CD8-positive, alpha-beta memory T cell (primary cell): ENCODE measurements around the gene ZCCHC17. TPM values are rescaled to one million over a fixed set of nuclear protein-coding genes. Genes with fewer than 3 reads are reported as not detected.

Source experiments
- CTCF ChIA-PET: fragments of 350-600 bp; sonication (Branson Sonifier 250); formaldehyde crosslinking; loops from one replicate; lab custom pipeline; 2021; ENCODE audit warnings: antibody characterized with exemption; lab: Charles Lee
- POLR2A ChIA-PET: fragments of 350-600 bp; sonication (Branson Sonifier 250); formaldehyde crosslinking; loops from one replicate; lab custom pipeline; 2021; ENCODE audit warnings: antibody characterized with exemption; lab: Charles Lee
- DNase-seq, 5 donors: peaks; one replicate each; pipeline versions ENCODE4 v3.0.0 to v3.0.0-alpha.2; 2020 to 2022; ENCODE audit warnings: mixed read lengths in 1 of 5
- H3K27ac ChIP-seq: one replicate; pipeline ENCODE4 v1.7.0; 2013; ENCODE audit warnings: low read depth, mild to moderate bottlenecking, low read length, moderate library complexity
- H3K27me3 ChIP-seq: 2 replicates; pipeline ENCODE4 v1.7.0; 2013; ENCODE audit warnings: low read length, mild to moderate bottlenecking; ENCODE audit not compliant: insufficient read depth, poor library complexity, severe bottlenecking
- H3K36me3 ChIP-seq: 2 replicates; pipeline ENCODE4 v1.7.0; 2013; ENCODE audit warnings: mild to moderate bottlenecking, low read length, moderate library complexity; ENCODE audit not compliant: insufficient read depth
- H3K4me1 ChIP-seq: 2 replicates; pipeline ENCODE4 v1.7.0; 2013; ENCODE audit warnings: mild to moderate bottlenecking, low read length, moderate library complexity; ENCODE audit not compliant: insufficient read depth
- H3K4me3 ChIP-seq: 2 replicates; pipeline ENCODE4 v1.7.0; 2013; ENCODE audit warnings: mild to moderate bottlenecking, low read length
- H3K9me3 ChIP-seq: 2 replicates; pipeline ENCODE4 v1.7.0; 2013; ENCODE audit warnings: mild to moderate bottlenecking, low read length
- H3K27ac Mint-ChIP-seq, 8 donors: one replicate each; pipeline ENCODE4 v1.8.0; 2020 to 2021; ENCODE audit warnings: mixed read lengths in 8 of 8, mild to moderate bottlenecking in 6 of 8, inconsistent platforms in 3 of 8, moderate library complexity in 3 of 8
- H3K27me3 Mint-ChIP-seq, 2 donors: one replicate each; pipeline ENCODE4 v1.8.0; 2020 to 2021; ENCODE audit warnings: mixed read lengths in 2 of 2, mild to moderate bottlenecking in 1 of 2, moderate library complexity in 1 of 2
- H3K36me3 Mint-ChIP-seq, 3 donors: one replicate each; pipeline ENCODE4 v1.8.0; 2020 to 2021; ENCODE audit warnings: mixed read lengths in 3 of 3, inconsistent platforms in 1 of 3, mild to moderate bottlenecking in 1 of 3
- H3K4me1 Mint-ChIP-seq, 3 donors: one replicate each; pipeline ENCODE4 v1.8.0; 2020 to 2021; ENCODE audit warnings: mixed read lengths in 3 of 3, inconsistent platforms in 1 of 3, mild to moderate bottlenecking in 1 of 3
- H3K4me3 Mint-ChIP-seq, 7 donors: one replicate each; pipeline ENCODE4 v1.8.0; 2020 to 2021; ENCODE audit warnings: mixed read lengths in 7 of 7, mild to moderate bottlenecking in 6 of 7, moderate library complexity in 4 of 7, inconsistent platforms in 2 of 7
- H3K9me3 Mint-ChIP-seq, 5 donors: one replicate each; pipeline ENCODE4 v1.8.0; 2020 to 2022; ENCODE audit warnings: mixed read lengths in 5 of 5, mild to moderate bottlenecking in 3 of 5, moderate library complexity in 2 of 5, inconsistent platforms in 1 of 5
- polyA plus RNA-seq: library from polyadenylated mRNA; unstranded; fragments of 300-500 nt; fragmentation: Illumina TruSeq; gene quantifications from one replicate; pipeline ENCODE4 v1.2.3, GENCODE V29; 2021
- total RNA-seq, 2 experiments: library from RNA; stranded (reverse); gene quantifications; one replicate each; pipeline ENCODE4 v1.2.3, GENCODE V29; 2021

ZCCHC17 gene
- total and polyA plus RNA-seq, 3 experiments from 2014 or later = 30.4 to 51.0 (median 30.8) TPM

DNA sequence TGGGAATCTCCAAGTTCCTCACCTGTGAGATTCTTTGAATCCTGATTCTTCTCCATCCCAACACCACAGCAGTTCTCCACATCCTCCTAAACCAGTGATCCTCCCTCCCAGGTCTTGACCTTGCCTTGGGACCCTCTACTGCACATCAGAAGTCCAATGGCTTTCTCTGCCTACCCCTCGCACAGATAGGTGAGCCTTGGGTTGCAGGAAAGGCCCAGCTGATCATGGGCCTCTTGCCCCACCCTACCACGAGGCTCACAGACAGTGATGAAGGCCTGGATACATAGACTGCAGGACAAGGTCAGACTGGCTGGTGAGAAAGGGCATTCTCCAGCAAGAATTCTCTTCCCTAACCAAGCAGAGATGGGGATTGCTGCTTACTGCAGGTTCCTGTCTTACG lies 75.2 kb downstream of the ZCCHC17 start:
- Mint-ChIP-seq H3K27me3 (no peaks in the 10 kb centered on the region), H3K9me3 (no peaks in the 10 kb centered on the region), H3K36me3 (peaks cover 0 to 4% (median 2%) of the 10 kb centered on the region in 3 donors), H3K4me1 (peaks cover 12 to 19% (median 16%) of the 10 kb centered on the region in 3 donors), H3K4me3 (peak overlapping the region in 4 of 7 donors; percentile 11 to 86 (median 18)), H3K27ac (no peak overlapping the region)
- Histone ChIP-seq H3K27me3 (no peaks in the 10 kb centered on the region), H3K36me3 (no peaks in the 10 kb centered on the region), H3K4me1 (peaks cover 8% of the 10 kb centered on the region), H3K9me3 (no peaks in the 10 kb centered on the region), H3K4me3 (no peak overlapping the region), H3K27ac (no peak overlapping the region)
- ChIA-PET CTCF (interaction anchor here (1.0 kb wide), 1 partner anchor 21 kb away, joined by 3 read pairs; no protein-coding TSS in a partner anchor), POLR2A (no interaction called here)
- no peak for DNase-seq

DNA sequence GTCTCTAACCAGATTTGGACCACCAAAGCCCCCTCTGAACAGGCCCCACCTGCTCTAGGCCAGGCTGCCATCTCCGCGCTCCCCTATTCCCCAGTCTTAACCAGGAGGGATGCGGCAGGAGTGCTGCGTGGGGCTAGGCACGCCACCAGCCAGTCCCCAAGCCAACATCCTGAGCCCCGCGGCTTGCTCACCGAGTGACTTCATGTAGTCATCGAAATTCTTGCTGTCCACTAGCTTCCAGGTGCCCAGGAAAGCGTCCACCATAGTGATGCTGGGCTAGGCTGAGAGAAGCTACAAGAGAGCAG lies 75.9 kb downstream of the ZCCHC17 start:
- Mint-ChIP-seq H3K27ac (no peak overlapping the region), H3K4me1 (peaks cover 12 to 19% (median 16%) of the 10 kb centered on the region in 3 donors), H3K36me3 (peaks cover 0 to 1% (median 0%) of the 10 kb centered on the region in 3 donors), H3K9me3 (no peaks in the 10 kb centered on the region), H3K27me3 (no peaks in the 10 kb centered on the region), H3K4me3 (peak overlapping the region in 5 of 7 donors; percentile 11 to 82 (median 32))
- Histone ChIP-seq H3K27me3 (no peaks in the 10 kb centered on the region), H3K36me3 (no peaks in the 10 kb centered on the region), H3K9me3 (no peaks in the 10 kb centered on the region), H3K4me1 (peaks cover 8% of the 10 kb centered on the region), H3K27ac (no peak overlapping the region), H3K4me3 (no peak overlapping the region)
- ChIA-PET POLR2A (no interaction called here), CTCF (interaction anchor here (1.6 to 2.1 kb wide), 2 partner anchors 26 to 177 kb away, joined by 3 to 6 read pairs; no protein-coding TSS in a partner anchor)
- DNase-seq = no peak

DNA sequence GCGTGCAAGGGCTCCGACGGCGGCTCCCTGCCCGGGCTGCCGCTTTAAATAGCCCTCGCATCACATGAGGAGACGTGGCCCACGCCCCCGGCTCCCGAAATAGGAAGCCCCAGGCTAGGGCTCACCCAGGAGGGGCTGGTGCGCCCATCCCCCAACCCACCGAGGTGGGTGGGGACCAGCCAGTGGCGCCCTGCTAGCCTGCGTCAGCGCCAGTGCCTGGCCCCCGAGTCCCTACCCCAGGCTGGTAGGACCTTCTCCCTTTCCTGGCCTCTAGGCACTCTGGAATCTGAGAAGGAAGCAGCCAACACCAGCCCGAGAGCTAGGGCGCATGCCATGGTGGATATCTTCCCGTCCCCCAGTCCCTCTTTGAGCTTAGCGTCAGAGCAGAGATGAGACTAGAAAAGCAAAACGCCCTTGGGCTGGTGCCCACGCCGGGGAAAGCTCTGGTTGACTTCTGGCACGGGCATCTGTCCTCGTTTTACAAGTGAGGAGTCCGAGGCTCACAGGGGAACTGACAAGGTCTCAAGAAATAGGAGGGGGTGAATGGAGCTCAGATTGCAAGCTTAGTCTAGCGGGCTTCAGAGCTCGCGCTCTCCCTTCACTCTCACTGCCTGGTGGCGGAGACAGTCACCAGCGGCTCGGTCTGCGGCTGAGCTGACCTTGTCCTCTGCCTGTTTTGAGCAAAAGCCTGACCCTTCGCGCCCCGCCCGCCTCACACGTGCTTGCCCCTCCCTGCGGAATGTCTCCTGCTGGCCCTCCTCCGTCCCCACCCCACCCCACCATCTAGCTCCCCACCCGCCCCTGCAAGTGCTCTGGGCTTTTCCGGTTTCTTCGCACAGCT lies 76.4 kb downstream of the ZCCHC17 start, which contains the start of gene FABP3:
Gene FABP3, minus strand, starts transcription at position 21 of the 841 bp plus-strand sequence. CDS start 62 bp downstream, outside the sequence.
- Histone ChIP-seq H3K4me1 (peaks cover 8% of the 10 kb centered on the region), H3K9me3 (no peaks in the 10 kb centered on the region), H3K27ac (no peak within 1 kb of the TSS), H3K36me3 (no peaks in the 10 kb centered on the region), H3K4me3 (peak within 1 kb of the TSS; percentile 65), H3K27me3 (no peaks in the 10 kb centered on the region)
- no peaks in the 10 kb centered on the region for H3K9me3 Mint-ChIP-seq
- H3K4me1 Mint-ChIP-seq = peaks cover 12 to 19% (median 16%) of the 10 kb centered on the region in 3 donors
- H3K36me3 Mint-ChIP-seq = no peaks in the 10 kb centered on the region
- peak within 1 kb of the TSS; percentile 54 to 96 (median 87) for H3K4me3 Mint-ChIP-seq
- ChIA-PET POLR2A (interaction anchor here (0.8 to 1.0 kb wide), 2 partner anchors 11 to 76 kb away, joined by 4 to 5 read pairs; partner anchors contain the start of gene ZCCHC17), CTCF (interaction anchor here (1.6 to 2.1 kb wide), 3 partner anchors 22 to 176 kb away, joined by 3 to 14 read pairs (median 6); no protein-coding TSS in a partner anchor)
- H3K27ac Mint-ChIP-seq = peak within 1 kb of the TSS in 5 of 8 donors; percentile 12 to 94 (median 57)
- peak in 1 of 5 donors; percentile 10 for DNase-seq
- H3K27me3 Mint-ChIP-seq = no peaks in the 10 kb centered on the region

DNA sequence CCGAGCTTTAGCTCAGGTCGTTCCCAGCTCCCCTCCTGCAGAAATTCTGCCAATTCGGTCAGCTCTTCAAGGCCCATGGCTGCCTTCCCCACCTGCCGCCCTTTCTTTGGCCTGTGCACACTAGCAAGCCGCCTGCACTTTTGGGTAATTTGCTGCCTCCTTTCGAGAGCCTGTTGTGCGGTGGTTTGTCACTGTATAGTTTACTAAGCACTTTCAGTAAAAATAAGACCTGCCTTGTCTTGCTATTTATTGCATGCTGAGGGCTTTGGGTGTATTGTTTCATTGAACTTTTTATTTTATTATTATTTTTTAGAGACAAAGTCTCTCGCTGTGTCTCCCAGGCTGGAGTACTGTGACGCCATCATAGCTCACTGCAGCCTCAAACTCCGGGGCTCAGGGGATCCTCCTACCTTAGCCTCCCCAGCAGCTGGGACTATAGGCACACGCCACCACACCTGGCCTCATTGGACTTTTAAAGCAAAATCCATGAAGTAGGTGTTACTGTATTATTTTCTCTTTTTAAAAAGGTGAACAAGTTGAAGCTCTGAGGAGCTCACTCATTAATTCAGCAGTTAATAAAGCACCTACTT lies 77.2 kb downstream of the ZCCHC17 start:
- ChIA-PET CTCF (interaction anchor here (1.6 to 2.1 kb wide), 3 partner anchors 21 to 175 kb away, joined by 3 to 14 read pairs (median 6); no protein-coding TSS in a partner anchor), POLR2A (interaction anchor here (0.8 to 1.0 kb wide), 2 partner anchors 10 to 77 kb away, joined by 4 to 5 read pairs; partner anchors contain the start of gene ZCCHC17)
- Histone ChIP-seq H3K9me3 (no peaks in the 10 kb centered on the region), H3K27ac (no peak overlapping the region), H3K27me3 (no peaks in the 10 kb centered on the region), H3K4me1 (peaks cover 8% of the 10 kb centered on the region), H3K36me3 (no peaks in the 10 kb centered on the region), H3K4me3 (peak overlapping the region; percentile 65)
- Mint-ChIP-seq H3K27ac (peak overlapping the region in 4 of 8 donors; percentile 12 to 94 (median 68)), H3K4me3 (peak overlapping the region; percentile 54 to 96 (median 87)), H3K36me3 (no peaks in the 10 kb centered on the region), H3K27me3 (no peaks in the 10 kb centered on the region), H3K4me1 (peaks cover 12 to 19% (median 16%) of the 10 kb centered on the region in 3 donors), H3K9me3 (no peaks in the 10 kb centered on the region)
- DNase-seq = no peak

DNA sequence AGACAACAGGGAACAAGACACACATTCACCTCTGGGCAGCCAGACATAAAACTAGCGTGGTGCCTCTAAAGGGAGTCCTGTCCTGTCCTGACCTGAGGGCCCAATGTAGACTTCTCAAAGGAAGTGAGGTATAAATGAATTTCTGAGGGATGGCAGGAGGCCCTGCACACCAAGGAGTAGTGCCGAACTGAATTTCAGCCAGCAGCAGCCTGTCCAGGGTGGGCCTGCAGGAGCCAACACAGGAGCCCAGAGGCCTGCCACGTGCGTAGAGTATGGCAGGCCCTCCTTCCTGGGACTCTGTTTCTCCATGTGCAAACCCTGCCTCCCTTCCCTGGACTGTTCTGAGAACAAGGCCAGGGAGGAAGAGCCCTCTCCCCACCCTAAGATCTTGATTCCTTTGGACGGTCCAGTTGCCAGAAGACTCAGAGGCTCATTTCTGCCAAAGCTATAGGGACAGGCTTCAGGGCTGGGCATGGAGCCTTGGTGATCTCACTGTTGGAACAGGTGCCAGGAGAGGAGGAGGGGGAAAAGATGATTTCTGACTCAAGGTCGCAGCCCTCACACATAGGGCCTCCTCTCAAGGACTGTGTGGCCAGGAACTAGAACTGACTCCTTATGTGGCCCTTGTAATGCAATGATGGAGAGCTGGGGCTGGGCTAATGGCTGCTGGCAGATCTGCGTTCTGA lies 77.8 kb downstream of the ZCCHC17 start:
- H3K4me3 Mint-ChIP-seq = peak overlapping the region in 2 of 7 donors; percentile 51 to 88
- ChIA-PET POLR2A (no interaction called here), CTCF (interaction anchor here (1.7 to 2.1 kb wide), 2 partner anchors 20 to 175 kb away, joined by 6 to 14 read pairs; no protein-coding TSS in a partner anchor)

DNA sequence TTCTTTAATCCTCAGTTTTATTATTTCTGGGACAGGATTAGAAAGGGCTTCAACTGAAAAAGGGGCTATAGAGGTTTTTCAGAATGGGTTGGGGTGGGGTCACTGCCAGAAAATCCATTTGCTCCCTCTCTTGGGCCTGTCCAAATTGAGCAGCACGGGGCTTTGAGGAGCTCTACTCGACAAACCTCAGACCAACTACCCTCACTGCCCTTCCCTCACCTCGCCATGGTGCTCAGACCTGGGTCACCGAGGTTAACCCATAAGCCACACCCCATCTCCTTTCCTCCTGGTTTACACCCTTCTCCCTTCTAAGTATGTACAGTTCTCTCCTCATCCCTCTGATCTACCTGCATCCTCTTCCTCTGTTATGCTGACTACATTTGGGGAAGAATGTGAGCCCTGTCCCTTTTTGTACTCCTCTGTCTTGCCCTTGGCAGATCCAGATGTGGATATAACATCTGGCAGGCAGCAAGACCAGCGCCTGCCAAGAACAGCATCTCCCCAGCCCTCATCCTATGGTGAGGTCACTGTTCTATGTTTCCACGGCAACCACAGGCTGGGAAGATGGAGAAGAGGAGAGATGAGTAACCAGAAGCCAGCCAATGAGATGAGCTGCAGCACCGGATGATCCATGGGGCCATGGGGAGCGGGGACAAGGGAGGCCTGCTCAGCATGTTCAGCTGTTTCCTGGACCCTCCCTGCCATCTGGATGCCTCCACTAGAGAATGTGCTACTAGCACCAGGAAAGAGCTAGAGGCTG lies 79.7 kb downstream of the ZCCHC17 start:
- H3K9me3 ChIP-seq = no peaks in the 10 kb centered on the region
- H3K9me3 Mint-ChIP-seq = no peaks in the 10 kb centered on the region
- peak overlapping the region in 2 of 8 donors; percentile 26 to 56 for H3K27ac Mint-ChIP-seq
- CTCF ChIA-PET = interaction anchor here (1.3 kb wide), 1 partner anchor 18 kb away, joined by 6 read pairs; no protein-coding TSS in a partner anchor
- peaks cover 8% of the 10 kb centered on the region for H3K4me1 ChIP-seq
- no peak overlapping the region for H3K4me3 ChIP-seq
- peaks cover 3 to 7% of the 10 kb centered on the region in 2 donors for H3K27me3 Mint-ChIP-seq
- no peaks in the 10 kb centered on the region for H3K36me3 Mint-ChIP-seq
- H3K27me3 ChIP-seq = no peaks in the 10 kb centered on the region
- POLR2A ChIA-PET = no interaction called here
- H3K4me1 Mint-ChIP-seq = peaks cover 12 to 19% (median 16%) of the 10 kb centered on the region in 3 donors
- no peaks in the 10 kb centered on the region for H3K36me3 ChIP-seq
- DNase-seq = no peak
- H3K27ac ChIP-seq = no peak overlapping the region
- no peak overlapping the region for H3K4me3 Mint-ChIP-seq

More for the DNA sequence above, 77.8 kb downstream of the ZCCHC17 start:
- H3K27ac ChIP-seq = no peak overlapping the region
- H3K4me3 ChIP-seq = no peak overlapping the region
- Mint-ChIP-seq H3K36me3 (no peaks in the 10 kb centered on the region), H3K27me3 (no peaks in the 10 kb centered on the region), H3K4me1 (peaks cover 12 to 19% (median 16%) of the 10 kb centered on the region in 3 donors), H3K27ac (peak overlapping the region in 1 of 8 donors; percentile 81), H3K9me3 (no peaks in the 10 kb centered on the region)
- peaks cover 8% of the 10 kb centered on the region for H3K4me1 ChIP-seq
- no peaks in the 10 kb centered on the region for H3K9me3 ChIP-seq
- no peaks in the 10 kb centered on the region for H3K27me3 ChIP-seq
- no peak for DNase-seq
- no peaks in the 10 kb centered on the region for H3K36me3 ChIP-seq

DNA sequence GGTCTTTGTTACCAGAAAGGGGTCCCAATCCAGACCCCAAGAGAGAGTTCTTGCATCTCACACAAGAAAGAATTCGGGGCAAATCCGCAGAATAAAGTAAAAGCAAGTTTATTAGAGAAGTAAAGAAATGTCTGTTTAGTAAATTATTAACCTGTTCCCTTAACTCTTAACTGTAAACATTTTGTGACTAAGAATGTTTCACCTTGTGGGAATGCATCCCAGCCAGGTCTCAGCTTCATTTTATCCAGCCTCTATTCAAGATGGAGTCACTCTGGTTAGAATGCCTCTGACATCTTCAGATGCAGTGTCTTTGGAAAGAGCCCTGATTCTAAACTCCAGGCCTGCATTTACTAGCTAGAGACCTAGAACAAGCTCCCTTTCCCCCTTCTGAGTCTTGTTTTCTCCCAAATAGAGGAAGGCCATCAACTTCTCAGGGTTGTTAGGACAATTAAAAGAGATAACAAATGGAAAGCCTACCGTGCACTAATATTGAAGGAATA lies 80.6 kb downstream of the ZCCHC17 start:
- no peaks in the 10 kb centered on the region for H3K36me3 Mint-ChIP-seq
- H3K4me1 Mint-ChIP-seq = peaks cover 10 to 15% (median 14%) of the 10 kb centered on the region in 3 donors
- H3K4me3 Mint-ChIP-seq = peak overlapping the region in 1 of 7 donors; percentile 28
- POLR2A ChIA-PET = no interaction called here
- H3K27ac ChIP-seq = no peak overlapping the region
- no peak overlapping the region for H3K4me3 ChIP-seq
- H3K36me3 ChIP-seq = no peaks in the 10 kb centered on the region
- H3K27me3 ChIP-seq = no peaks in the 10 kb centered on the region
- no peaks in the 10 kb centered on the region for H3K9me3 ChIP-seq
- no peak overlapping the region for H3K27ac Mint-ChIP-seq
- H3K9me3 Mint-ChIP-seq = no peaks in the 10 kb centered on the region
- CTCF ChIA-PET = interaction anchor here (1.3 kb wide), 1 partner anchor 17 kb away, joined by 6 read pairs; no protein-coding TSS in a partner anchor
- peaks cover 8% of the 10 kb centered on the region for H3K4me1 ChIP-seq
- H3K27me3 Mint-ChIP-seq = peaks cover 10 to 13% of the 10 kb centered on the region in 2 donors
- DNase-seq = no peak
